A549 (cell line): ENCODE results near the gene ZNF680.

ENCODE experiments used
- EP300 ChIP-seq, 2 experiments: fragments of >200 bp; sonication (Bioruptor Twin); formaldehyde crosslinking; IDR thresholded peaks; 2 replicates in 1 of 2; 3 replicates in 1 of 2; pipeline ENCODE4 v1.6.1; 2016 to 2017
- ESRRA ChIP-seq: fragments of 150-350 bp; IDR thresholded peaks from 2 replicates; pipeline ENCODE4 v1.6.1; 2014; ENCODE audit warnings: mild to moderate bottlenecking, low read length, borderline replicate concordance
- PHF8 ChIP-seq: fragments of 200-600 bp; sonication (generic); IDR thresholded peaks from 2 replicates; pipeline ENCODE4 v1.6.1; 2016; ENCODE audit warnings: low read depth, mild to moderate bottlenecking, antibody characterized with exemption, moderate library complexity, borderline replicate concordance
- POLR2A ChIP-seq: IDR thresholded peaks from 2 replicates; pipeline ENCODE4 v1.6.1; 2012; ENCODE audit warnings: mild to moderate bottlenecking, low read length
- POLR2AphosphoS2 ChIP-seq: conservative IDR thresholded peaks from 2 replicates; pipeline ENCODE4 v1.6.1; 2012; ENCODE audit warnings: low read length, improper control_type of control experiment, inconsistent platforms
- TF ChIP-seq, protein P1 (sequence below): fragments of >200 bp; sonication (Bioruptor Twin); formaldehyde crosslinking; IDR thresholded peaks from 3 replicates; pipeline ENCODE4 v1.5.1; 2016
- TF ChIP-seq, protein P2 (sequence below): fragments of >200 bp; sonication (Bioruptor Twin); formaldehyde crosslinking; IDR thresholded peaks from 2 replicates; pipeline ENCODE4 v1.6.1; 2016
- TF ChIP-seq, protein P3 (sequence below): fragments of 200-600 bp; sonication (generic); IDR thresholded peaks from 2 replicates; pipeline ENCODE4 v1.6.1; 2016; ENCODE audit warnings: antibody characterized with exemption, mild to moderate bottlenecking, moderate library complexity

DNA sequence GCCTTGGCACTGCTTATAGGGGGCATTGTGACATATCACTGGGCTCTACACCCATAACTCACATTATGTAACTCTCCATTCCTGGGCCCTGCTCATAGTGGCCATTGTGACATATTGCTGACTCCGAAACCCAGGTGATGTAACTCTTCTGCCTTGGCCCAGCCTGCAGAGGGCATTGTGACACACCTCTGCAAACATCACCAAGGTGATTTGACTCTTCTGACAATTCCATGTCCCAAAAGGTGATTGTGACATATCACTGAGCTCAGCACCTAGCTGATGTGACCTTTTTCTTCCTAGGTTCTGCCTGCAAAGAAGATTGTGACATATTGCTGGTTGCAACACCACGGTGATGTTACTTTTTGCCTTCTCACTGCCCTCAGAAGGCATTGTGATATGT, 36.5 kb upstream of the ZNF680 start:
- TF ChIP-seq POLR2A (no peak), PHF8 (no peak), EP300 (IDR thresholded peaks at IDR 0.05) (no peak), POLR2AphosphoS2 (no peak), ESRRA (no peak)
- TF ChIP-seq, protein P1, sequence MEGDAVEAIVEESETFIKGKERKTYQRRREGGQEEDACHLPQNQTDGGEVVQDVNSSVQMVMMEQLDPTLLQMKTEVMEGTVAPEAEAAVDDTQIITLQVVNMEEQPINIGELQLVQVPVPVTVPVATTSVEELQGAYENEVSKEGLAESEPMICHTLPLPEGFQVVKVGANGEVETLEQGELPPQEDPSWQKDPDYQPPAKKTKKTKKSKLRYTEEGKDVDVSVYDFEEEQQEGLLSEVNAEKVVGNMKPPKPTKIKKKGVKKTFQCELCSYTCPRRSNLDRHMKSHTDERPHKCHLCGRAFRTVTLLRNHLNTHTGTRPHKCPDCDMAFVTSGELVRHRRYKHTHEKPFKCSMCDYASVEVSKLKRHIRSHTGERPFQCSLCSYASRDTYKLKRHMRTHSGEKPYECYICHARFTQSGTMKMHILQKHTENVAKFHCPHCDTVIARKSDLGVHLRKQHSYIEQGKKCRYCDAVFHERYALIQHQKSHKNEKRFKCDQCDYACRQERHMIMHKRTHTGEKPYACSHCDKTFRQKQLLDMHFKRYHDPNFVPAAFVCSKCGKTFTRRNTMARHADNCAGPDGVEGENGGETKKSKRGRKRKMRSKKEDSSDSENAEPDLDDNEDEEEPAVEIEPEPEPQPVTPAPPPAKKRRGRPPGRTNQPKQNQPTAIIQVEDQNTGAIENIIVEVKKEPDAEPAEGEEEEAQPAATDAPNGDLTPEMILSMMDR, result no peak
- TF ChIP-seq, protein P2, sequence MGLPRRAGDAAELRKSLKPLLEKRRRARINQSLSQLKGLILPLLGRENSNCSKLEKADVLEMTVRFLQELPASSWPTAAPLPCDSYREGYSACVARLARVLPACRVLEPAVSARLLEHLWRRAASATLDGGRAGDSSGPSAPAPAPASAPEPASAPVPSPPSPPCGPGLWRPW, result no peak
- TF ChIP-seq, protein P3, sequence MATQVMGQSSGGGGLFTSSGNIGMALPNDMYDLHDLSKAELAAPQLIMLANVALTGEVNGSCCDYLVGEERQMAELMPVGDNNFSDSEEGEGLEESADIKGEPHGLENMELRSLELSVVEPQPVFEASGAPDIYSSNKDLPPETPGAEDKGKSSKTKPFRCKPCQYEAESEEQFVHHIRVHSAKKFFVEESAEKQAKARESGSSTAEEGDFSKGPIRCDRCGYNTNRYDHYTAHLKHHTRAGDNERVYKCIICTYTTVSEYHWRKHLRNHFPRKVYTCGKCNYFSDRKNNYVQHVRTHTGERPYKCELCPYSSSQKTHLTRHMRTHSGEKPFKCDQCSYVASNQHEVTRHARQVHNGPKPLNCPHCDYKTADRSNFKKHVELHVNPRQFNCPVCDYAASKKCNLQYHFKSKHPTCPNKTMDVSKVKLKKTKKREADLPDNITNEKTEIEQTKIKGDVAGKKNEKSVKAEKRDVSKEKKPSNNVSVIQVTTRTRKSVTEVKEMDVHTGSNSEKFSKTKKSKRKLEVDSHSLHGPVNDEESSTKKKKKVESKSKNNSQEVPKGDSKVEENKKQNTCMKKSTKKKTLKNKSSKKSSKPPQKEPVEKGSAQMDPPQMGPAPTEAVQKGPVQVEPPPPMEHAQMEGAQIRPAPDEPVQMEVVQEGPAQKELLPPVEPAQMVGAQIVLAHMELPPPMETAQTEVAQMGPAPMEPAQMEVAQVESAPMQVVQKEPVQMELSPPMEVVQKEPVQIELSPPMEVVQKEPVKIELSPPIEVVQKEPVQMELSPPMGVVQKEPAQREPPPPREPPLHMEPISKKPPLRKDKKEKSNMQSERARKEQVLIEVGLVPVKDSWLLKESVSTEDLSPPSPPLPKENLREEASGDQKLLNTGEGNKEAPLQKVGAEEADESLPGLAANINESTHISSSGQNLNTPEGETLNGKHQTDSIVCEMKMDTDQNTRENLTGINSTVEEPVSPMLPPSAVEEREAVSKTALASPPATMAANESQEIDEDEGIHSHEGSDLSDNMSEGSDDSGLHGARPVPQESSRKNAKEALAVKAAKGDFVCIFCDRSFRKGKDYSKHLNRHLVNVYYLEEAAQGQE, result no peak
